Neural cell (in vitro differentiated cells): ENCODE results near the gene ADCY2.

Experiments used
- EZH2 ChIP-seq: fragments of 200-600, 300-800 bp; shearing (Covaris generic), sonication (generic); IDR thresholded peaks from 2 replicates; pipeline ENCODE4 v1.6.1; 2014; ENCODE audit warnings: antibody characterized with exemption, low read length, borderline replicate concordance, mild to moderate bottlenecking; ENCODE audit not compliant: insufficient read depth, poor library complexity, severe bottlenecking
- RAD21 ChIP-seq: fragments of 450-650 bp; conservative IDR thresholded peaks from 2 replicates; pipeline ENCODE4 v1.6.1; 2014; ENCODE audit warnings: antibody characterized with exemption, mild to moderate bottlenecking, moderate library complexity
- TAF1 ChIP-seq: IDR thresholded peaks from 2 replicates; pipeline ENCODE4 v1.6.1; 2012; ENCODE audit warnings: low read depth
- TF ChIP-seq, protein P1 (sequence below): fragments of 450-650 bp; IDR thresholded peaks from 2 replicates; pipeline ENCODE4 v1.5.1; 2014; ENCODE audit warnings: antibody characterized with exemption, mild to moderate bottlenecking, moderate library complexity; ENCODE audit not compliant: poor library complexity, severe bottlenecking
- TF ChIP-seq, protein P2 (sequence below): IDR thresholded peaks from 2 replicates; pipeline ENCODE4 v1.6.1; 2012; ENCODE audit warnings: borderline replicate concordance

- TF ChIP-seq, protein P1, sequence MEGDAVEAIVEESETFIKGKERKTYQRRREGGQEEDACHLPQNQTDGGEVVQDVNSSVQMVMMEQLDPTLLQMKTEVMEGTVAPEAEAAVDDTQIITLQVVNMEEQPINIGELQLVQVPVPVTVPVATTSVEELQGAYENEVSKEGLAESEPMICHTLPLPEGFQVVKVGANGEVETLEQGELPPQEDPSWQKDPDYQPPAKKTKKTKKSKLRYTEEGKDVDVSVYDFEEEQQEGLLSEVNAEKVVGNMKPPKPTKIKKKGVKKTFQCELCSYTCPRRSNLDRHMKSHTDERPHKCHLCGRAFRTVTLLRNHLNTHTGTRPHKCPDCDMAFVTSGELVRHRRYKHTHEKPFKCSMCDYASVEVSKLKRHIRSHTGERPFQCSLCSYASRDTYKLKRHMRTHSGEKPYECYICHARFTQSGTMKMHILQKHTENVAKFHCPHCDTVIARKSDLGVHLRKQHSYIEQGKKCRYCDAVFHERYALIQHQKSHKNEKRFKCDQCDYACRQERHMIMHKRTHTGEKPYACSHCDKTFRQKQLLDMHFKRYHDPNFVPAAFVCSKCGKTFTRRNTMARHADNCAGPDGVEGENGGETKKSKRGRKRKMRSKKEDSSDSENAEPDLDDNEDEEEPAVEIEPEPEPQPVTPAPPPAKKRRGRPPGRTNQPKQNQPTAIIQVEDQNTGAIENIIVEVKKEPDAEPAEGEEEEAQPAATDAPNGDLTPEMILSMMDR = no peak
- TF ChIP-seq TAF1 (no peak), EZH2 (no peak), RAD21 (no peak)
- TF ChIP-seq, protein P2, sequence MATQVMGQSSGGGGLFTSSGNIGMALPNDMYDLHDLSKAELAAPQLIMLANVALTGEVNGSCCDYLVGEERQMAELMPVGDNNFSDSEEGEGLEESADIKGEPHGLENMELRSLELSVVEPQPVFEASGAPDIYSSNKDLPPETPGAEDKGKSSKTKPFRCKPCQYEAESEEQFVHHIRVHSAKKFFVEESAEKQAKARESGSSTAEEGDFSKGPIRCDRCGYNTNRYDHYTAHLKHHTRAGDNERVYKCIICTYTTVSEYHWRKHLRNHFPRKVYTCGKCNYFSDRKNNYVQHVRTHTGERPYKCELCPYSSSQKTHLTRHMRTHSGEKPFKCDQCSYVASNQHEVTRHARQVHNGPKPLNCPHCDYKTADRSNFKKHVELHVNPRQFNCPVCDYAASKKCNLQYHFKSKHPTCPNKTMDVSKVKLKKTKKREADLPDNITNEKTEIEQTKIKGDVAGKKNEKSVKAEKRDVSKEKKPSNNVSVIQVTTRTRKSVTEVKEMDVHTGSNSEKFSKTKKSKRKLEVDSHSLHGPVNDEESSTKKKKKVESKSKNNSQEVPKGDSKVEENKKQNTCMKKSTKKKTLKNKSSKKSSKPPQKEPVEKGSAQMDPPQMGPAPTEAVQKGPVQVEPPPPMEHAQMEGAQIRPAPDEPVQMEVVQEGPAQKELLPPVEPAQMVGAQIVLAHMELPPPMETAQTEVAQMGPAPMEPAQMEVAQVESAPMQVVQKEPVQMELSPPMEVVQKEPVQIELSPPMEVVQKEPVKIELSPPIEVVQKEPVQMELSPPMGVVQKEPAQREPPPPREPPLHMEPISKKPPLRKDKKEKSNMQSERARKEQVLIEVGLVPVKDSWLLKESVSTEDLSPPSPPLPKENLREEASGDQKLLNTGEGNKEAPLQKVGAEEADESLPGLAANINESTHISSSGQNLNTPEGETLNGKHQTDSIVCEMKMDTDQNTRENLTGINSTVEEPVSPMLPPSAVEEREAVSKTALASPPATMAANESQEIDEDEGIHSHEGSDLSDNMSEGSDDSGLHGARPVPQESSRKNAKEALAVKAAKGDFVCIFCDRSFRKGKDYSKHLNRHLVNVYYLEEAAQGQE = no peak
These were observed 23.4 kb downstream of the ADCY2 start for GRCh38 chr5:7419367-7419766.
